Peyer's patch (tissue), 4 donors: Measurements from ENCODE around the gene CMPK1. TPM values are rescaled to one million over a fixed set of nuclear protein-coding genes. Genes with fewer than 3 reads are reported as not detected.

ENCODE experiments used
- DNase-seq, 3 donors: peaks; one replicate each; pipeline ENCODE4 v3.0.0-alpha.2; 2017 to 2019
- H3K27ac ChIP-seq, 4 donors: fragments of 200-600 bp; sonication (generic); one replicate each; pipeline ENCODE4 v1.5.1; 2016 to 2019
- H3K27me3 ChIP-seq, 2 donors: fragments of 200-600 bp; sonication (generic); one replicate each; pipeline ENCODE4 v1.5.1; 2019
- H3K36me3 ChIP-seq, 3 donors: fragments of 200-600 bp; sonication (generic); one replicate each; pipeline ENCODE4 v1.5.1; 2016 to 2019
- H3K4me1 ChIP-seq, 4 donors: fragments of 200-600 bp; sonication (generic); one replicate each; pipeline ENCODE4 v1.5.1; 2016 to 2019
- H3K4me3 ChIP-seq, 4 donors: fragments of 200-600 bp; sonication (generic); 1 replicate in 3 of 4; 2 replicates in 1 of 4; pipeline ENCODE4 v1.5.1; 2016 to 2019; ENCODE audit warnings: mild to moderate bottlenecking in 1 of 4
- H3K9me3 ChIP-seq, 4 donors: fragments of 200-600 bp; sonication (generic); one replicate each; pipeline ENCODE4 v1.5.1; 2016 to 2019; ENCODE audit warnings: mild to moderate bottlenecking in 1 of 4
- POLR2A ChIP-seq, 2 donors: fragments of 450-650 bp; IDR thresholded peaks; one replicate each; pipeline ENCODE4 v1.5.1; 2017; ENCODE audit warnings: antibody characterized with exemption in 2 of 2, mild to moderate bottlenecking in 2 of 2, moderate library complexity in 2 of 2
- total RNA-seq, 4 donors: library from RNA; depleted of rRNA; stranded (reverse); fragments of >200 nt; gene quantifications; one replicate each; pipeline ENCODE4 v1.1.0, GENCODE V29; 2016
- TF ChIP-seq, protein P1 (sequence below), 6 experiments: fragments of 450-650 bp in 4 of 6; fragments of 200-600 bp in 2 of 6; sonication (generic) in 1 of 6; IDR thresholded peaks; one replicate each; pipeline ENCODE4 v1.5.1; 2017 to 2019; ENCODE audit warnings: antibody characterized with exemption in 6 of 6, mild to moderate bottlenecking in 3 of 6, moderate library complexity in 1 of 6

Gene CMPK1
- total RNA-seq, 4 donors from 2014 or later, result 80.0 to 204 (median 111) TPM

DNA sequence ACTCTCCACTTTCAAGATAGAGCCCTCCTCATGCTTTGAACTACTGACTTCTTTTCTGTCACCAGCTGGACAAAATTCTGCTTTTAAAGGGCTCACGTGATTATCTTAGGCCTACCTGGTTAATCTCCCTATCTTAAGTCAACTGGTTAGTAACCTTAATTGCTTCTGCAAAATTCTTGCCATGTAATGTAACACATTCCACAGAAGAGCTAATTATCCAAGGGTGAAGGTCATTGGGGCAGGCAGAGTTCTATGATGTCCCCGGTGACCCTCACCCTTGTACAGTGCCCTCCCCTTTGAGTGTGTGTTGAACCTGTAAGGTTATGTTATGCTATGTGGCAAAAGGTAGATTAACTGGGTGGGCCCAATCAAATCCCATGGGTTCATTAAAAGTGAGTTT, 57.3 kb downstream of the CMPK1 start:
- H3K36me3 ChIP-seq, result no peaks in the 10 kb centered on the region
- TF ChIP-seq, protein P1, sequence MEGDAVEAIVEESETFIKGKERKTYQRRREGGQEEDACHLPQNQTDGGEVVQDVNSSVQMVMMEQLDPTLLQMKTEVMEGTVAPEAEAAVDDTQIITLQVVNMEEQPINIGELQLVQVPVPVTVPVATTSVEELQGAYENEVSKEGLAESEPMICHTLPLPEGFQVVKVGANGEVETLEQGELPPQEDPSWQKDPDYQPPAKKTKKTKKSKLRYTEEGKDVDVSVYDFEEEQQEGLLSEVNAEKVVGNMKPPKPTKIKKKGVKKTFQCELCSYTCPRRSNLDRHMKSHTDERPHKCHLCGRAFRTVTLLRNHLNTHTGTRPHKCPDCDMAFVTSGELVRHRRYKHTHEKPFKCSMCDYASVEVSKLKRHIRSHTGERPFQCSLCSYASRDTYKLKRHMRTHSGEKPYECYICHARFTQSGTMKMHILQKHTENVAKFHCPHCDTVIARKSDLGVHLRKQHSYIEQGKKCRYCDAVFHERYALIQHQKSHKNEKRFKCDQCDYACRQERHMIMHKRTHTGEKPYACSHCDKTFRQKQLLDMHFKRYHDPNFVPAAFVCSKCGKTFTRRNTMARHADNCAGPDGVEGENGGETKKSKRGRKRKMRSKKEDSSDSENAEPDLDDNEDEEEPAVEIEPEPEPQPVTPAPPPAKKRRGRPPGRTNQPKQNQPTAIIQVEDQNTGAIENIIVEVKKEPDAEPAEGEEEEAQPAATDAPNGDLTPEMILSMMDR (IDR thresholded peaks at IDR 0.05), result no peak
- no peak for TF ChIP-seq POLR2A (IDR thresholded peaks at IDR 0.05)
- peaks cover 0 to 6% (median 0%) of the 10 kb centered on the region in 4 donors for H3K4me1 ChIP-seq
- peak overlapping the region in 1 of 4 donors; percentile 52 for H3K27ac ChIP-seq
- H3K4me3 ChIP-seq, result no peak overlapping the region
- H3K27me3 ChIP-seq, result no peaks in the 10 kb centered on the region
- H3K9me3 ChIP-seq, result no peaks in the 10 kb centered on the region
- DNase-seq, result no peak

DNA sequence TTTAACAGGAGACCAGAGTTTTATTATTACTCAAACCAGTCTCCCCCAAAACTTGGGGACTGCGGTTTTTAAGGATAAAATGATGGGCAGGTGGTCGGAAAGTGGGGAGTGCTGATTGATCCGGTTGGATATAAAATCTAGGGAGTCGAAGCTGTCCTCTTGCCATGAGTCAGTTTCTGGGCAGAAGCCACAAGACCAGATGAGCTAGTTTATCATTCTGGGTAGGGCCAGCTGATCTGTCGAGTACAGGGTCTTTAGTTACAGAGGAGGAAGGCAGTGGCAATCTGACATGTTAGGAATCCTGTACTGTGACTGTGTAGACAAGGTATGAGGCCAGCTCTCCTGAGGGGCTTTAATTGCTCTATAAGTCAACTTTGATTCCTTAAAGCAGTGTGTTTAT, 59.6 kb downstream of the CMPK1 start:
- Histone ChIP-seq H3K4me1 (peaks cover 0 to 6% (median 0%) of the 10 kb centered on the region in 4 donors), H3K9me3 (no peaks in the 10 kb centered on the region), H3K4me3 (no peak overlapping the region), H3K27ac (no peak overlapping the region), H3K36me3 (no peaks in the 10 kb centered on the region), H3K27me3 (no peaks in the 10 kb centered on the region)
- TF ChIP-seq POLR2A (IDR thresholded peaks at IDR 0.05), result no peak
- TF ChIP-seq, protein P1 (IDR thresholded peaks at IDR 0.05), result no peak
- DNase-seq, result no peak

DNA sequence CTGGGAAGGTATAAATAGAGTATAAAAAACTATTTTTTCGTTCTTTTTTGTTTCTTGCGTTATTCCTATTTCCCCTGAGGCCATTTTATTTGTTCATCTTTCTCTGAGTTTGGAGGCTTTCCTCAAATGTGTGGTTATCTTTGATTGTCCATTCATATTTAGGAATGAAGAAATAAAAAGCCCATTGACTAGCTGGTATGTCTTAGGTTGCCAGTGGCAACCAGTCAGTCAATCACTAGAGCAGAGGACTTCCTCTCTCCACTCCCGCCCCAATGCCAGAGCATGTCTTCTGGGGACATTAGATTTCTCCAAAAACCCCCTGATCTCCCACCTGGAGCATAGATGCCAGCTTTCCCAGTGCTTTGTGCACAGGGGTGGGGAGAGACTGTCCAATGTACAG, 61.8 kb downstream of the CMPK1 start:
- Histone ChIP-seq H3K27ac (no peak overlapping the region), H3K4me3 (no peak overlapping the region), H3K27me3 (no peaks in the 10 kb centered on the region), H3K4me1 (no peaks in the 10 kb centered on the region), H3K36me3 (no peaks in the 10 kb centered on the region), H3K9me3 (no peaks in the 10 kb centered on the region)
- DNase-seq, result no peak
- TF ChIP-seq, protein P1 (IDR thresholded peaks at IDR 0.05), result no peak
- no peak for TF ChIP-seq POLR2A (IDR thresholded peaks at IDR 0.05)

DNA sequence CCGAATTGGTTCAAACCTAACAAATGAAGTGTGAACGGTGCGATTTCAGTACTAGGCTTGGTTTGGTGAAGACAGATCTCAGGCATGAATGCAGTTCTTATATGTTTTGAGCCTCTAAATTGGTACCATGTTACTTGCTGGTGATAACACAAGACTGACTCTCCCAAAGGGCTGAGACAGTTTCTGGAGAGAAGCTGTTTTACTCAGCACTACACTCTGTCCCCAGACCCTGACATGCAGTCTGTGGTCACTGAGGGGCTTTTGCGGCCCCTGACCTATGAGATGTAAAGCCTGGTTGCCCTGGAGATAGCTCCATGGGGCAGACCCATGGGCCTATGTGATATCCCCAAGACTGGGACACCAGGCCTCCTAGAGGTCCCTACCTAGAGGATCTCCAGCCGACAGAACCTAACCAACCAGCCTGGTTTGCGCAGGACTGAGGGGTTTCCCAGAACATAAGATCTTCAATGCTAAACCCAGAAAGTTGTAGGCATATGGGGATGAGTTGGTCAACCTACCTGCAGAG, 63.1 kb downstream of the CMPK1 start:
- no peak for DNase-seq
- Histone ChIP-seq H3K4me1 (no peaks in the 10 kb centered on the region), H3K27ac (no peak overlapping the region), H3K36me3 (no peaks in the 10 kb centered on the region), H3K4me3 (no peak overlapping the region), H3K27me3 (no peaks in the 10 kb centered on the region), H3K9me3 (no peaks in the 10 kb centered on the region)
- no peak for TF ChIP-seq POLR2A (IDR thresholded peaks at IDR 0.05)
- TF ChIP-seq, protein P1 (IDR thresholded peaks at IDR 0.05), result no peak

DNA sequence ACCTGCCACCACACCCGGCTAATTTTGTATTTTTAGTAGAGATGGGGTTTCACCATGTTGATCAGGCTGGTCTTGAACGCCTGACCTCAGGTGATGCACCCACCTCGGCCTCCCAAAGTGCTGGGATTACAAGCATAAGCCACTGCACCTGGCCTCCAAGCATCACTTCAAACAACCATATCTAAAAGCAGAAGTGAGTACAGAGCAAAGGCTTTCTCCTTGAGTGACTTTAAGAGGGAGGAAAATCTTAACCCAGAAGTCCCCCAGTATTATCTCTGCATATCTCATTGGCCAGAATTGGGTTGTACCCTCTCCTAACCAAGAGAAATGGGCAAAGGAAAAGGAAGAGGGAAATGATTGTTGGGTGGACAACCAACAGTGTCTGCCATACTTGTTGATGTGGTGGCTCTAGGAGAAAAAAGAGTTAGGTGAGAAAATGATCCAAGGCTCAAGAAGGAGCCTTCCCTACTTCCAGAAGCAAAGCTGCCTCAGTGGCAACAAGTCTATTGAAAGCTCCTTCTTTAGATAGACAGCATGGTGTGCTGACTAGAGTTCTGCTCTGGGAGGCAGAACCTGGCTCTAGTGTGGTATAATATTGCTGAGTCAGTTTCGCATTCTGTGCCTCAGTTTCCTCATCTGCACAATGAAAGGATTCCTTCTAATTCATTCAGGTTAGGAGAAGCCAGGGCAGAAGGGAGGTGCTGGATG, 65.7 kb downstream of the CMPK1 start:
- Histone ChIP-seq H3K4me1 (no peaks in the 10 kb centered on the region), H3K27ac (no peak overlapping the region), H3K9me3 (no peaks in the 10 kb centered on the region), H3K4me3 (no peak overlapping the region), H3K36me3 (no peaks in the 10 kb centered on the region), H3K27me3 (no peaks in the 10 kb centered on the region)
- DNase-seq, result no peak
- no peak for TF ChIP-seq POLR2A (IDR thresholded peaks at IDR 0.05)
- TF ChIP-seq, protein P1 (IDR thresholded peaks at IDR 0.05), result no peak
